Measurements from ENCODE around the gene SYNGR4.
A peak's percentile ranks its signal among the peaks of the same experiment; 100 is the strongest.

SYNGR4 gene

GRCh38 chr19:48341515-48342413 lies 22.4 kb upstream of the SYNGR4 start:
- DNase-seq, result no peak

DNA sequence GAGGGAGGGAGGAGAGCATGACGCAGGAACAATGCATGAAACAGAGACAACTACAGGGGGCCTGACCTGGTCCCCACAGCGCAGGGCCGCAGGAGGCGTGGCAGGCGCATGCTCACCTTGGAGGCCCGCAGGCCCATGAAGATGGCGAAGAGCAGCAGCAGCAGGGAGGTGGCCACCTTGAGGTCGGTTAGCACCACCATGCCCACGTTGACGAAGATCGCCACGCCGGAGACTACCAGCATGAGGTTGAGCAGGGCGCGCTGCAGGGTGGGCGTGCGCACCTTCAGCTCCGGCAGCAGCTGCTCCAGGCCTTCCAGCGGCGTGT lies 21.8 kb upstream of the SYNGR4 start:
- DNase-seq, result no peak

DNA sequence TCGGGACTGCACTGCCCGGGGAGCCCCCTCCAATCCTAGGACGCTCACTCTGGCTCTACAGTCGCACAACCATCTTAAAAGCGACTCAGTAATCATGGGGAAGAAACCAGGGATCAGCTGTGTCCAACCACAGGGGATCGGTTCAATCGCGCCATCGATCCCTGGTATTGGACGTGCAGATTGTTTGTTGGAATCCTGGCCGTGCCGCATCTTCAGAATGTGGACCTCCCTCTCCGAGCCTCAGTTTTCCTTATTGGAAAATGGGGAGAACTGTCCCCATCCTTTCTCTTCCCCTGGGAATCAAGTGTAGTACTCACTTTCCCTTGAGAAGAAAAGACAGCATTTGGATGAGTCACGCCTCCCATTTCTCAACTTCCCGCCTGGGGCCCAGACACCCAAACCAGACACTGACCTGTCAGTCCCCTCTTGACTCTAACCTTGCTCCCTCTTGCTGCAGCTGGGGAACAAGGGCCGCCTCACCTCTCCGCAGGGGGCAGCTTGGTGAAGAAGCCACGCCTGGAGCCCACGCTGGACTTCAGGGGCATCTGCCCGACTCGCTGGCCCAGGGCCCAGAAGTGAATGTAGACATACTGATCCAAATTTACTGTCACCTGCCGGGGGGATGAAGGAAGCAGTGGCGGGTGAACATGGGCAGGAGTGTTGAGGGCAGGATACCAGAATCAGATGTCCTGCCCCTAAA lies 21.2 kb upstream of the SYNGR4 start:
- no peak for DNase-seq

DNA sequence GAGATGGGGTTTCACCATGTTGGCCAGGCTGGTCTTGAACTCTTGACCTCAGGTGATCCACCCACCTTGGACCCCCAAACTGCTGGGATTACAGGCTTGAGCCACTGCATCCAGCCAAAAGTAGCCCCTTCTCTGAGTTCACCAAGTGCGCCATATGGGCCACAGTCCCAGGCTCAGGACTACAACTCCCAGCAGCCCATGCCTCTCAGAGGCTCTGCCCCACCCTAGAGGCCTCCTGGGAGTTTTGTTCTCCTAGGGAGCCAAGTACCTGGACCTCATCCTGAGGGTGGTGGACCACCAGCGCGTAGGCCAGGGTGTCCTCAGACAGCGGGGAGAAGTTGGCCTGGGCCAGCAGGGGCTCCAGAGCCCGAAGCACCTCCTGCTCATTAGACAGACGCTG lies 19.3 kb upstream of the SYNGR4 start:
- no peak for DNase-seq

DNA sequence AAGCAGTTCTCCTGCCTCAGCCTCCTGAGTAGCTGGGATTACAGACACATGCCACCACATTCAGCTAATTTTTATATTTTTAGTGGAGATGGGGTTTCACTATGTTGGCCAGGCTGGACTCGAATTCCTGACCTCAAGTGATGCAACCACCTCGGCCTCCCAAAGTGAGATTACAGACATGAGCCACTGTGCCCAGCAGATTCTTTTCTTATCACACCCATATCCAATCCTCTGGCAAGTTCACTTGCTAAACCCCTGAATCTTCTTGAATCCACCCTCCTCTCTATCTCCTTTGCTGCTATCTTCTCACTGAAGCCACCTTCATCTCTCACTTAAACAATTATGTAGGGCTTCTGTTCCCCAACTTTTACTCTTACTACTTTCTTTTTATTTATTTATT lies 18.0 kb upstream of the SYNGR4 start:
- DNase-seq, result no peak

- no peak for DNase-seq
These were observed 16.1 kb upstream of the SYNGR4 start for GRCh38 chr19:48348045-48348444.

- no peak for DNase-seq
These were observed 15.4 kb upstream of the SYNGR4 start for GRCh38 chr19:48348737-48349136.

DNA sequence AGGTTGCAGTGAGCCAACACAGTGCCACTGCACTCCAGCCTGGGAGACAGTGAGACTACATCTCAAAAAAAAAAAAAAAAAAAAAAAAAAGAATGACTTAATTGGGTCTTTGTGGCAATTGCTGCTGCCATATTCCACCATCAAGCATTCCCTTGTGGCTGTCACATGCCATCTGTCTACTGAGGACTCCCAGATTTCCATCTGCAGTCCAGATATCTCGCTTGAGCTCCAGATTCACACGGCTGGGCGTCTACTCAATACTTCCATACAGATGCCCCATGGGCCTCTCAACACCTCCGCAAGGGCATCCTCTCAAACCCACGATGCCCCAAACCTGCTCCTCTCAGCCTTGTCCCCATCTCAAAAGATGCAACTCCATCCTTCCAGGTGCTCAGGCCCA lies 13.3 kb upstream of the SYNGR4 start:
- DNase-seq, result no peak

- no peak for DNase-seq
These were observed 12.8 kb upstream of the SYNGR4 start for GRCh38 chr19:48351341-48351752.

GRCh38 chr19:48353677-48354076 lies 10.5 kb upstream of the SYNGR4 start:
- no peak for DNase-seq

DNA sequence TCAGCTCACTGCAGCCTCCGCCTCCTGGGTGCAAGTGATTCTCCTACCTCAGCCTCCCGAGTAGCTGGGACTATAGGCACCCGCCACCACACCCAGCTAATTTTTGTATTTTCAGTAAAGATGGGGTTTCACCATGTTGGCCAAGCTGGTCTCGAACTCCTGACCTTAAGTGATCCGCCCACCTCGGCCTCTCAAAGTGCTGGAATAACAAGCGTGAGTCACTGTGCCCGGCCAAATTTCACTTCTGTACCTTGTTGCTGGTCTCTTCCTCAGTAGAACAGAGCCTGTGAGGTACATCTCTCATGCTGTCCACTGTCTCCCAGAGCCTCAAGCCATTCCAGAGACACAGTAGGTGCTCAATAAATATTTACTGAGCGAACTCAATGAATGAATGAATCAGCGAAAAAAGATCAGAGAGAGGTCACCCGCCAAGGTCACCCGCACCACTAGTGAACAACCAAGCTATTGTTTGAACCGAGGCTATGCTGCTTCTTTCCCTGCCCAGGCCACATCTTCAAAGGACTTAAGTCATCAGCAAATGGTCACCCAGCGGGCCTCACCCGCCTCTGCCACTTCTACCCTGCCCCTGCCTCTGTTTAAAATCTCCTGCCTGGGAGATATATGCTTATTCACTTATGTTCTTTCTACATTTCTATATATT lies 9.7 kb upstream of the SYNGR4 start:
- no peak for DNase-seq

DNA sequence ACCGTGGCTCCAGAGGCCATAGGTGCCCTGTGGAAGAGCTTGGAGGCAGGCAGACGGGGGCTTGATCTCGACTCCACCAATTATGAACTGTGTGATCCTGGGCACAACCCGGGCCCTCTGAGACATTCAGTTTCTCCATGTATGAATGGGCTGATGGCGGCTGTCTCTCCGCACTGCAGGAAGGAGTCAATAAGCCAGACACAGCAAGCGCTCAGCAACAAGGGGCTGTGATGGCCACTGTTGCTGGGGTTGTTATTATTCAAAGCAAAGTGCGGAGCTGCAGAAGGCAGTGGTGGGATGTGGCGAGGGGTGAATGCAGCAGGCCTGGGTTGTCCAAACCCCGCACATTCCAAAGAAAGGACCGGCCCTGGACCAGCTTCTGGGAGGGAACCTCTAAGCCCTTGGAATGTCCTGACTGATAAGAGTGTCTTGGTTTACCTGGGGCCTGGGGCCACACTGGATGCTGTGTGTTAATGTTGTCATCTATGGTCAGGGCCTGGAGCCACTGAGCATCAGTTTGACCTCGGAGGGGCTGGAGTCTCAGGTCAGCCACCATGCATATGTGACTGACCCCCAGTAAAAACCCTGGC lies 8.7 kb upstream of the SYNGR4 start:
- DNase-seq, result no peak

- DNase-seq, result no peak
These were observed 5.0 kb upstream of the SYNGR4 start for GRCh38 chr19:48359123-48359522.

- no peak for DNase-seq
These were observed 2.3 kb upstream of the SYNGR4 start for GRCh38 chr19:48361912-48362311.

- peak; percentile 89 for DNase-seq
These were observed 1.3 kb upstream of the SYNGR4 start for GRCh38 chr19:48362716-48363499.

DNA sequence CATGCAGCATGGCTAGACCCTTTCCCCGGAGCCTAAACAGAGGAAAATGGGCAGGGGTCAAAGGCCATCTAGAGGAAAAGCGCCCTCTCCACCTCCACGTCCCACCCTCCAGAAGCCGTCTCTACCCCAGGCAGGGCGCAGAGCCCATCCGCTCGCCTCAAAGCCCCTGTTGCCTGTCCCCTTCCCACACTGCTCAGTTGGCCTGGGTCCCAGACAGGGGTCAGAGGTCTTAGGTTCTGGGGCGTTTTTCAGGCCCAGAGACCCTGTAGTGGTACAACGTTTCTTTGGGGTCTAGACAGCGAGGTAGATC lies 712 bp upstream of the SYNGR4 start:
- no peak for DNase-seq

DNA sequence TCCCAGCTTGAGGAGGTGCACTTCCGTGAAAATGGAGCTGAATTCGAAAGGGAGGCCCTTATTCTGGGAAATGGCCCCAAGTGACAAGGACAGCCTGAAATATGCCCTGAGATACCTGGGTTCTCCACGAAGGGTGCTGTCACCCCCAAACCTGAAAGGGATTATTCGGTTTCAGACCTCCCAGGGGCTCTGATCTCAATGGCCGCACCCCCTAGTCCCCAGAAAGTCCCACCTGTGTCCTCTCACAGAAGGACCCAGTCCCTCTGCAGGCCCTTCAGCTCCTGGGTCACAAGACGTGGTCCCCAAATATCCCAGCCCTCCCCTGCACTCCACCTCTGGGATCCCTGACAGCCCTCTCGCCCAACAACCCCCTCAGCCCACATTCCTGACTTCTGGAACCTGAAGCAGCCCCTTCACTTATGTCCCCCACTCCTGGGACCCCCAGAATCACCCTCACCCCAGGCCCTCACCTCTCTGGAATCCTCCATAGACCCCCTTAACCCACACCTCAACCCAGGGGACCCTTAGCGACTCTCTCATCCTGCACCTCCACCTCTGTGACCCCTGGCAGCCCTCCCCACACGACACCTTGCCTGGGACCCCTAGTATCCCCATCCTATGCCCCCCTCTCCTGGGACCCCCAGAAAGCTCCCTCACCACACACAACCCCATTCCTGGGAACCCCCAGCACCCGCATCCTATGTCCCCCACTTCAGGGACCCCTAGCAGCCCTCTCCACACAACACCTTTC lies 606 bp downstream of the SYNGR4 start:
- DNase-seq, result no peak

DNA sequence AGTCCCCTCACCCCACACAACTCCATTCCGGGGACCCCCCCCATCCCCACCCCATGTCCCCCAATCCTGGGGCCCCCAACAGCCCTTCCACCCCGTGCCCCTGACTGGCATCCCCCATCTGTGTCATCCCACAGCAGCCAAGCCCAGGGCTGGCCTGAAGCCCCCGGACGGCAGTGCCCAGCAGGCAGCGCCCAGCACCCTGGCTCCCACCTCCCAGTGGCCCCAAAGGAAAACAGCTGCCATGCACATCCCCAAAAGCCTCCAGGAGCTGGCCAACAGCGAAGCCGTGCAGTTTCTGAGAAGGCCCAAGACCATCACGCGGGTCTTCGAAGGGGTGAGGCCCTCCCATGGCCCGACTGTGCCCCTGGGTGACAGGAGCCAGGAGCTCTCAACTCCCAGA lies 1.4 kb downstream of the SYNGR4 start:
- DNase-seq, result no peak

GRCh38 chr19:48367855-48368254 lies 3.7 kb downstream of the SYNGR4 start:
- no peak for DNase-seq

DNA sequence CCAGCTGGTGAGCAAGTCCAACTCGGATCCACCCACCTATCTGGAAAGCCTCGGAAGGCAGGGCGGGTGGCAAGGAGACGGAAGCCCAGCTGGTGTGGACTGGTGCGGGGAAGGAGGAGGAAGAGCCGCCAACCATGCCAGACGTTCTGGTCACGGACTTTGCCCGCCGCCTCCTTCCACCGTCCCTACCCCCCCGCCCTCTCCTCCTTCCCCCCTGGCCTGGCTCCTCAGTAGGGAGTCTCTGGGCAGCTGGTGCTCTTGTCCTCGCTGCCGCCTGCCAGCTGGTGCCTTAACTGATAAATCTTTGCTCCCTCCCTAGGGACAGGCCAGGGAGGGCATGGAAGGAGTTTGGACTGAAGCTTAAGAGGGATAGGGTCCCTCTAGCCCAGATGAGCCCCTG lies 4.8 kb downstream of the SYNGR4 start:
- peak; percentile 32 for DNase-seq

DNA sequence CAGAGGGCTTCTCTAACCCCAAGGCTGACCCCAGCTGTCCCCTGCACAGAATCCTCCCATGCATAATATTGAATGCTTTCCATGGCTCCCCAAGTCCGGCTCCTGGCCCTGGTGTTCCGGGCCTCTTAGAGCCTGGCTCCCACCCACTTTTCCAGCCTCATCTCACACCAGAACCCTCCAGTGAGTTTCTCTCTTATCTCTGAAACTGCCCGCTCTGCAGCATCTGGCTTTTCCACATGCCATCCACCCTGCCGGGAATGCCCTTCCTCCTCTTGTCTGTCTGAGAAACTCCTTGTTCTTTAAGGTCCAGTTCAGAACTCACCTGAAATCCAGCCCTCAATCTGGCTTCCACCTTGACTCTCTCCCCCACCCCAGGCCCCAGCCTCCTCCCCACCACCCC lies 6.8 kb downstream of the SYNGR4 start:
- no peak for DNase-seq

- no peak for DNase-seq
These were observed 7.2 kb downstream of the SYNGR4 start for GRCh38 chr19:48371367-48371766.
